ENCODE measurements around the gene EFCAB7. TPM values are rescaled to one million over a fixed set of nuclear protein-coding genes. Genes with fewer than 3 reads are reported as not detected.

EFCAB7 gene
- total RNA-seq, 1 donor from 2014 or later, result 3.8 TPM

DNA sequence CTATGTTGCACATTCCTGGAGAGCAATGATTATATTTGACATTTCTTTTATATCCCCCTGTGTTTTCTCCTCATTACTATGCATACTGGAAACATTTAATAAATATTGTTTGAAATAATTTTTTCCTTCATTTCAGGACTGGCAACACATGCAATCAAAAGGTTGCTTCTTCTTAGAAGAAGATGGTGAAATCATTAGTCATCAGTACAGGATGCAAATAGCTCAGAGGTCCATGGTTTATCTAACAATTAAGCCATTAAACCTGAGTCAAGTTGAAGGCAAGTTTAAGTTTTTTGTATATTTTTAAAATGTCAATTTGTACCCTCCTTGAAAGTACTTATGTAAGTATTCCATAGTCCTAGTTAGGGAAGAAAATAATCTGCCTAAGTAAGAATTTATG, 22.5 kb downstream of the EFCAB7 start:
- Mint-ChIP-seq H3K27me3 (ENCODE audit: low read depth) (no peaks in the 10 kb centered on the region), H3K27ac (ENCODE audit: unreplicated experiment) (no peak overlapping the region), H3K9me3 (ENCODE audit: low read depth) (peaks cover 7% of the 10 kb centered on the region), H3K4me1 (ENCODE audit: low read depth) (no peaks in the 10 kb centered on the region), H3K4me3 (ENCODE audit: unreplicated experiment) (no peak overlapping the region), H3K36me3 (ENCODE audit: low read depth) (peaks cover 8% of the 10 kb centered on the region)
- TF ChIP-seq, protein P1, sequence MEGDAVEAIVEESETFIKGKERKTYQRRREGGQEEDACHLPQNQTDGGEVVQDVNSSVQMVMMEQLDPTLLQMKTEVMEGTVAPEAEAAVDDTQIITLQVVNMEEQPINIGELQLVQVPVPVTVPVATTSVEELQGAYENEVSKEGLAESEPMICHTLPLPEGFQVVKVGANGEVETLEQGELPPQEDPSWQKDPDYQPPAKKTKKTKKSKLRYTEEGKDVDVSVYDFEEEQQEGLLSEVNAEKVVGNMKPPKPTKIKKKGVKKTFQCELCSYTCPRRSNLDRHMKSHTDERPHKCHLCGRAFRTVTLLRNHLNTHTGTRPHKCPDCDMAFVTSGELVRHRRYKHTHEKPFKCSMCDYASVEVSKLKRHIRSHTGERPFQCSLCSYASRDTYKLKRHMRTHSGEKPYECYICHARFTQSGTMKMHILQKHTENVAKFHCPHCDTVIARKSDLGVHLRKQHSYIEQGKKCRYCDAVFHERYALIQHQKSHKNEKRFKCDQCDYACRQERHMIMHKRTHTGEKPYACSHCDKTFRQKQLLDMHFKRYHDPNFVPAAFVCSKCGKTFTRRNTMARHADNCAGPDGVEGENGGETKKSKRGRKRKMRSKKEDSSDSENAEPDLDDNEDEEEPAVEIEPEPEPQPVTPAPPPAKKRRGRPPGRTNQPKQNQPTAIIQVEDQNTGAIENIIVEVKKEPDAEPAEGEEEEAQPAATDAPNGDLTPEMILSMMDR (IDR thresholded peaks at IDR 0.05), result no peak
- no peak for DNase-seq (ENCODE audit: low spot score)

DNA sequence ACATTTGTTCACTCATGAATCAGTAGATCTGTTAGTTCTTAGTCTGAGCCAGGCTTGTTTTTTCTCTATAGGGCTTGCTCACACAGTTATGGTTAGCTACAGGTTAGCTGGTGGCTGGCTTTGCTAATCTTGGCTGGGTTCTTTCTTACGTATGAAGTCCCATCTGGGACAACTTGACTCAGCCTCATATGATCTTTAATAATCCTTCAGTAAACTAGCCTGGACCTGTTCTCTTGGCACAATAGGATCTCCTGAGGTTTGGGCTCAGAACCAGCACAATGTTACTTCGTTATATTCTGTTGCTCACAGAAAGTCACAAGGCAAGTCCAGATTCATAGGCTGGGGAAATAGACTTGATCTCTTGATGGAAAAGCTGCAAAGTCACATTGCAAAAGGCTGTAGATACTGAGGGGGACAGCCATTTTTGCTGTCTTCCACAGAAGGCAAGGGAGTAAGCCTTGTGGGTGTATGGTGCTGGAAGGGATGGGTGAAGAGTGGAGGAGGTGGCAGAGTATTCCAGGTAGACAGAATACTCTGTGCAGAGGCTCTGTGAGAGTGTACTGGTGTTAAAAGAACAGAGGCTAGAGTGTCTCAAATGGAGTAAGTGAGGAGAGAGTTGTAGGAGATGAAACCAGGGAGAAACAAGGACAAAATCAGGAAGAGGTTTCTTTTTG, 24.4 kb downstream of the EFCAB7 start:
- TF ChIP-seq, protein P1 (IDR thresholded peaks at IDR 0.05), result no peak
- Mint-ChIP-seq H3K27me3 (ENCODE audit: low read depth) (no peaks in the 10 kb centered on the region), H3K36me3 (ENCODE audit: low read depth) (peaks cover 6% of the 10 kb centered on the region), H3K4me3 (ENCODE audit: unreplicated experiment) (no peak overlapping the region), H3K4me1 (ENCODE audit: low read depth) (no peaks in the 10 kb centered on the region), H3K9me3 (ENCODE audit: low read depth) (peaks cover 4% of the 10 kb centered on the region), H3K27ac (ENCODE audit: unreplicated experiment) (no peak overlapping the region)
- no peak for DNase-seq (ENCODE audit: low spot score)

DNA sequence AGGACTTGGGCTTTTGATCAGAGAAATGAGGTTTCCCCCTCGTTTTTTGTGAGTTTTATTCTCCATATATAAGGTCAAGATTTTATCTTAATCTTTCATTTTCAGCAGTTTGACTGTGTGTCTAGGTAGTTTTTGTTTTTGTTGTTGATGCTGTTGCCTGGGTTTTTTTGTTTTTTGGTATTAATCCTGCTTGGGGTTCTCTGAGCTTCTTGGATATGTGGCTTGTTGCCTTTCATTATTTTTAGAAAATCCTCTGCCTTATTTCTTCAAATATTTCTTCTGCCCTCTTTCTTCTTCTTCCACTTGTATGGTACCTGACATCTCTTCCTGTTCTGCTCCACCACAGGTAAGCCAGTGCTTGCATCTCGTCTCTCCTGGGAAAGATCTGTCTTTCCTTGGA, 25.0 kb downstream of the EFCAB7 start:
- Mint-ChIP-seq H3K4me3 (ENCODE audit: unreplicated experiment) (no peak overlapping the region), H3K27me3 (ENCODE audit: low read depth) (no peaks in the 10 kb centered on the region), H3K9me3 (ENCODE audit: low read depth) (no peaks in the 10 kb centered on the region), H3K4me1 (ENCODE audit: low read depth) (no peaks in the 10 kb centered on the region), H3K36me3 (ENCODE audit: low read depth) (peaks cover 4% of the 10 kb centered on the region), H3K27ac (ENCODE audit: unreplicated experiment) (no peak overlapping the region)
- TF ChIP-seq, protein P1 (IDR thresholded peaks at IDR 0.05), result no peak
- no peak for DNase-seq (ENCODE audit: low spot score)

DNA sequence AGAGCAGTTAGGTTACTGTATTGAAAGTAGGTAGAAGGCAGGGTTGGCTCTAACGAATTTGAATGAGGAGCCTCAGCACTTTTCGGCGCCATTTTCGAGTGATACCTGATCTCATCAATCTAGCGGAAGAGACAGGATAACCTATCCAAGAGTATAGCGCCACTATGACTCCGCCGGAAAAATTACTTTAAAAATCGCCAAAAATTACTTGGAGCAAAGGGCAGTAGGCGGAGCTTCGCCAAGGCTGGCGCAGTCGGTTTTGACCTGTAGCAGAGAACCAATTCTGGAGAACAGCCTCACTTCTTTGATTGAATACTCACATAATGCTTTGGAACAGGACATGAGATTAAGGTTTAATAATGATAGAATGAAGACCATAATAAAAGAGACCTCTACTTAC, 25.6 kb downstream of the EFCAB7 start:
- Mint-ChIP-seq H3K36me3 (ENCODE audit: low read depth) (peaks cover 4% of the 10 kb centered on the region), H3K27ac (ENCODE audit: unreplicated experiment) (no peak overlapping the region), H3K9me3 (ENCODE audit: low read depth) (no peaks in the 10 kb centered on the region), H3K4me3 (ENCODE audit: unreplicated experiment) (no peak overlapping the region), H3K27me3 (ENCODE audit: low read depth) (no peaks in the 10 kb centered on the region), H3K4me1 (ENCODE audit: low read depth) (no peaks in the 10 kb centered on the region)
- DNase-seq (ENCODE audit: low spot score), result no peak
- TF ChIP-seq, protein P1 (IDR thresholded peaks at IDR 0.05), result no peak

DNA sequence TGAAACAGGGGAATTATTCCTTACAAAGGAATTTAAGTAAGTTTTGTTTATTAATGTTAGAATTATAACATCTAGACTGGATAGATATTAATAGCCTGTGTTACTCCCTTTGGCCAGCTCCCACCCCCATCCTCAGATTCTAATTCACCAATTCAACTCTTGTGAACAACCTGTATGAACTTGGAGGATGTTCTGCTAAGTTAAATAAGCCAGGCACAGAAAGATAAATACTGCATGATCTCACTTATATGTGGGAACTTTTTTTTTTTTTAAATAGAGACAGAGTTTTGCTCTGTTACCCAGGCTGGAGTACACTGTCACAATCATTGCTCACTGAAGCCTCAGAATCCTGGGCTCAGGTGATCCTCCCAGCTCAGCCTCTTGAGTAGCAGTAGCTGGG, 32.2 kb downstream of the EFCAB7 start:
- DNase-seq (ENCODE audit: low spot score), result no peak
- no peaks in the 10 kb centered on the region for H3K36me3 Mint-ChIP-seq (ENCODE audit: low read depth)
- TF ChIP-seq, protein P1 (IDR thresholded peaks at IDR 0.05), result no peak
- no peaks in the 10 kb centered on the region for H3K9me3 Mint-ChIP-seq (ENCODE audit: low read depth)
- no peaks in the 10 kb centered on the region for H3K27me3 Mint-ChIP-seq (ENCODE audit: low read depth)
- H3K4me3 Mint-ChIP-seq (ENCODE audit: unreplicated experiment), result no peak overlapping the region
- H3K27ac Mint-ChIP-seq (ENCODE audit: unreplicated experiment), result no peak overlapping the region
- peaks cover 5% of the 10 kb centered on the region for H3K4me1 Mint-ChIP-seq (ENCODE audit: low read depth)

Data from chondrocyte (in vitro differentiated cells).